SU-DHL-6 (cell line): ENCODE measurements around the gene PRKCE.

Experiments
- EZH2phosphoT487 ChIP-seq: fragments of 200-600 bp; sonication (generic), shearing (Covaris generic); conservative IDR thresholded peaks from 2 replicates; pipeline ENCODE4 v1.6.1; 2018; ENCODE audit warnings: mild to moderate bottlenecking, antibody characterized with exemption, low read length, moderate library complexity, mixed read lengths
- TF ChIP-seq, protein P1 (sequence below): fragments of 200-600 bp; sonication (generic); IDR thresholded peaks from one replicate; pipeline ENCODE4 v1.5.1; 2017; ENCODE audit warnings: antibody characterized with exemption, mild to moderate bottlenecking, low read length, moderate library complexity; ENCODE audit not compliant: insufficient read depth, poor library complexity, severe bottlenecking

- TF ChIP-seq, protein P1, sequence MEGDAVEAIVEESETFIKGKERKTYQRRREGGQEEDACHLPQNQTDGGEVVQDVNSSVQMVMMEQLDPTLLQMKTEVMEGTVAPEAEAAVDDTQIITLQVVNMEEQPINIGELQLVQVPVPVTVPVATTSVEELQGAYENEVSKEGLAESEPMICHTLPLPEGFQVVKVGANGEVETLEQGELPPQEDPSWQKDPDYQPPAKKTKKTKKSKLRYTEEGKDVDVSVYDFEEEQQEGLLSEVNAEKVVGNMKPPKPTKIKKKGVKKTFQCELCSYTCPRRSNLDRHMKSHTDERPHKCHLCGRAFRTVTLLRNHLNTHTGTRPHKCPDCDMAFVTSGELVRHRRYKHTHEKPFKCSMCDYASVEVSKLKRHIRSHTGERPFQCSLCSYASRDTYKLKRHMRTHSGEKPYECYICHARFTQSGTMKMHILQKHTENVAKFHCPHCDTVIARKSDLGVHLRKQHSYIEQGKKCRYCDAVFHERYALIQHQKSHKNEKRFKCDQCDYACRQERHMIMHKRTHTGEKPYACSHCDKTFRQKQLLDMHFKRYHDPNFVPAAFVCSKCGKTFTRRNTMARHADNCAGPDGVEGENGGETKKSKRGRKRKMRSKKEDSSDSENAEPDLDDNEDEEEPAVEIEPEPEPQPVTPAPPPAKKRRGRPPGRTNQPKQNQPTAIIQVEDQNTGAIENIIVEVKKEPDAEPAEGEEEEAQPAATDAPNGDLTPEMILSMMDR, result no peak
- TF ChIP-seq EZH2phosphoT487, result no peak
Measured at GRCh38 chr2:45889620-45890370, 238.3 kb downstream of the PRKCE start.
